ENCODE data around the gene GAB4. TPM values are rescaled to one million over a fixed set of nuclear protein-coding genes. Genes with fewer than 3 reads are reported as not detected.
"Not testable (repeated sequence)": the region's sequence is repeated elsewhere in the genome, so short reads cannot be mapped to it uniquely, and the experiment has no call there.

Gene GAB4
- total RNA-seq, 4 donors from 2014 or later: not detected

DNA sequence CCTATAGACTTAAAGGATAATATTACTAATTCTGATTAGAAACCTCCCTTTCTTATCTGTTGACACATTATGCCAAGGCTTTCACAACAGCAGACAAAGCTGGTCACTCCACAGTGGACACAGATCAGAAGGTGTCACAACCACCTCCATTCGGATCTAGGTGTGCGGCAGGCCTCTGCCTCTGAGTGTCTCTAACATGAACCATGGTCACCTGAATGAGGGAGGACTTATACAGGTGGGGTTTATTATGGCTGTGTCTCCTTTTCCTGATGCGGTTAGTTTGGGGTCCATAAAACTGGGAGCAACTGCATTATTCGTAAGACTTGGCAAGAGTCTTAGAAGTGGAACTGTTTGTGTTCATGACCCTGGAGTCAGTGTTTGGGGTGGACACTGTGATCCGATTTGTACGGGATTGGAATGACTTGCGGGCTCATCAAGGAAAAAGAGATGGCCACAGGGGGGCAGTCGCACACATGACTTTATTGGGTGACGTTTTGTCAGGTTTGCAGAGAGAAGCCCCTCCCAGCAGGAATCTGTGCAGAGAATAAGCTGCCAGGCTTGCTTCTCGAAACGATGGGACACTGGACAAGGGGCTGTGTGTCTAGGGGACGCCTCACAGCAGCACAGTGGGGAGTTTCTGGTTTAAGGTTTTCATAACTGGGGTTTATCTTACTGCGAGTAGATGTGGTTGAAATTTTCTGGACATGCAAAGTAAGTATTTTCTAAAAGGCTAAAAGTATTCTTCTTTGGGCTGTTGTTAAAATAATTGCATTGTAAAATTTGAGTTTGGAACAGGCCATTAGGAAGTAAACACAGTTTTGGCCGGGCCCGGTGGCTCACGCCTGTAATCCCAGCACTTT lies 90.6 kb downstream of the GAB4 start:
- no peaks in the 10 kb centered on the region for H3K36me3 ChIP-seq
- no peak for TF ChIP-seq POLR2A (IDR thresholded peaks at IDR 0.05)
- TF ChIP-seq, protein P1, sequence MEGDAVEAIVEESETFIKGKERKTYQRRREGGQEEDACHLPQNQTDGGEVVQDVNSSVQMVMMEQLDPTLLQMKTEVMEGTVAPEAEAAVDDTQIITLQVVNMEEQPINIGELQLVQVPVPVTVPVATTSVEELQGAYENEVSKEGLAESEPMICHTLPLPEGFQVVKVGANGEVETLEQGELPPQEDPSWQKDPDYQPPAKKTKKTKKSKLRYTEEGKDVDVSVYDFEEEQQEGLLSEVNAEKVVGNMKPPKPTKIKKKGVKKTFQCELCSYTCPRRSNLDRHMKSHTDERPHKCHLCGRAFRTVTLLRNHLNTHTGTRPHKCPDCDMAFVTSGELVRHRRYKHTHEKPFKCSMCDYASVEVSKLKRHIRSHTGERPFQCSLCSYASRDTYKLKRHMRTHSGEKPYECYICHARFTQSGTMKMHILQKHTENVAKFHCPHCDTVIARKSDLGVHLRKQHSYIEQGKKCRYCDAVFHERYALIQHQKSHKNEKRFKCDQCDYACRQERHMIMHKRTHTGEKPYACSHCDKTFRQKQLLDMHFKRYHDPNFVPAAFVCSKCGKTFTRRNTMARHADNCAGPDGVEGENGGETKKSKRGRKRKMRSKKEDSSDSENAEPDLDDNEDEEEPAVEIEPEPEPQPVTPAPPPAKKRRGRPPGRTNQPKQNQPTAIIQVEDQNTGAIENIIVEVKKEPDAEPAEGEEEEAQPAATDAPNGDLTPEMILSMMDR (IDR thresholded peaks at IDR 0.05): peak in 5 of 6 experiments; percentile 16 to 52 (median 28)
- no peak overlapping the region for H3K4me3 ChIP-seq
- no peaks in the 10 kb centered on the region for H3K4me1 ChIP-seq
- H3K27ac ChIP-seq: no peak overlapping the region
- peak; percentile 55 to 71 (median 55) for DNase-seq
- no peaks in the 10 kb centered on the region for H3K9me3 ChIP-seq
- no peaks in the 10 kb centered on the region for H3K27me3 ChIP-seq

DNA sequence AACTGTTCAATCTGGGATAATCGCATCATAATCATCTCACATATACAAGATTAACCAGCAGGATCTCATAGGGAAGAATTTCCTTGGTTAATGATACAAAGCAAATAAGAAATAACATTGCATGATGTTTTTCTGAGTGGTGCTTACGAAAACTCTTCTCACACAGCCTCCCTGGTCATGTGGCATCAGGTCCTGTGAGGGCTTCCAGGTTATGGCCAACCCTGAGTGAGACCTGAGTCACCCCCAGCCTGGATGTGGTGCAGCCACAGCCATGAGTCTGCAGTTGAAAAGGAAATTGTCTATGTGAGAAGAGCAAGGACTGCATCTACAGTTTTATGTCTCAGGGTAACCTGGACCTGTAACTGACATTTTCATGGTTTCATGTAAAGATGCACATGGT lies 92.3 kb downstream of the GAB4 start:
- Histone ChIP-seq H3K4me1 (no peaks in the 10 kb centered on the region), H3K36me3 (no peaks in the 10 kb centered on the region), H3K27ac (no peak overlapping the region), H3K4me3 (no peak overlapping the region), H3K27me3 (no peaks in the 10 kb centered on the region), H3K9me3 (no peaks in the 10 kb centered on the region)
- TF ChIP-seq POLR2A (IDR thresholded peaks at IDR 0.05): no peak
- TF ChIP-seq, protein P1 (IDR thresholded peaks at IDR 0.05): no peak
- DNase-seq: no peak

DNA sequence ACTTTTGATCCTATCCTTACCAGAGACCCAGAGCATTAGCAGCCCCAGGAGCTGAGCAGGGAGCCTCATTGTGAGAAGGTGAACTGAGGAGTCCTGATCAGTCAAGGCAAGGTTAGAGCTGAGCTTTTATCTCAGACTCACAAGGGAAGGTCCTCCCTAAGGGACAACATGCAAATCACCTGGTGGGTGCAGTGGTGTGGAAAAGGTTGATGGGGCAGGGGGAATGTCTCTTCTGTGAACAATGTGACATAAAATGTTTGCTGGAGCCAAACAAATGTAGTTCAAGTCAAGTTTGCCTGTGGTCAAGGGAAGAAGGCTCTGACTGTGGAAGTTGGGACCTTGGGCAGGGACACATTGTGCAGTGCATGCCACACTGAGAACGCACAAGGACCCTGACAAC lies 93.1 kb downstream of the GAB4 start:
- not testable (repeated sequence) for H3K9me3 ChIP-seq, H3K4me1 ChIP-seq, DNase-seq, H3K27ac ChIP-seq, H3K4me3 ChIP-seq, H3K36me3 ChIP-seq, H3K27me3 ChIP-seq

DNA sequence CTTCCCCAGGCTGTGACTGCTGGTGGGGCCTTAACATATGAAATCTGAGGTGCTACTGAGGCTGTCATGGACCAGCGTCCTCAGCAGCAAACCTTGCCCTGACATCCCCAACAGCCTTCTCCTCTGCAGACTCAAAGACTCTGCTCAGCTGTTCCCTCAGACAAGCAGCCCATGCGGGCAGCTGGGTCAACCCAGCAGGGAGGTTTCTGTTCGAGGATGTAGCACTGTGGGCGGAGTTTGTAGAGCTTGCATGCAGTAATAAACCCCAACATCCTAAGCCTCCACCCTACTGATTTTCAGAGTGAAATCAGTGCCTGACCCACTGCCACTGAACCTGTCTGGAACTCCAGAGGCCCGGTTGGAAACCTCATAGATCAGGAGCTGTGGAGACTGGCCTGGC lies 94.0 kb downstream of the GAB4 start:
- Histone ChIP-seq H3K4me3 (no peak overlapping the region), H3K36me3 (no peaks in the 10 kb centered on the region), H3K4me1 (no peaks in the 10 kb centered on the region), H3K27ac (no peak overlapping the region), H3K9me3 (no peaks in the 10 kb centered on the region), H3K27me3 (no peaks in the 10 kb centered on the region)
- no peak for DNase-seq
- TF ChIP-seq, protein P1 (IDR thresholded peaks at IDR 0.05): no peak
- no peak for TF ChIP-seq POLR2A (IDR thresholded peaks at IDR 0.05)

DNA sequence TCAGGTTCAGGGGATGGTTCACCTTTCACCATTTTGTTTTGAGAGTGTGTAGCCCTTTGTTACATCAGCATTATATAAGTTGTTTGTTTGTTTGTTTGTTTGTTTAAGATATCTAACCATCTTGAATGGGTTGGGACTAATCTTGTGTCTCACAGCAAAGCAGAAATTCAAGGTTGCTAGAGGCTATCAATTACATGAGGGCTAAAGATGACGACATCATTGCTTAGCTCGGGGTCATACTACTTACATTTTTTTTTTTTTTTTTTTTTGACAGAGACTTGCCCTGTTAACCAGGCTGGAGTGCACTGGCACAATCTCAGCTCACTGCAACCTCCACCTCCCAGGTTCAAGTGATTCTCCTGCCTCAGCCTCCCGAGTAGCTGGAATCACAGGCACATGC lies 95.7 kb downstream of the GAB4 start:
- H3K36me3 ChIP-seq: no peaks in the 10 kb centered on the region
- H3K4me1 ChIP-seq: no peaks in the 10 kb centered on the region
- TF ChIP-seq POLR2A (IDR thresholded peaks at IDR 0.05): no peak
- TF ChIP-seq, protein P1 (IDR thresholded peaks at IDR 0.05): no peak
- no peaks in the 10 kb centered on the region for H3K27me3 ChIP-seq
- H3K4me3 ChIP-seq: no peak overlapping the region
- H3K9me3 ChIP-seq: no peaks in the 10 kb centered on the region
- DNase-seq: no peak
- H3K27ac ChIP-seq: no peak overlapping the region

Other genes with a start within 250 kb of the GAB4 start
- gene XKR3, start 182.8 kb downstream of the GAB4 start, total RNA-seq: not detected
- 10 to 100 TPM; 12.4 to 23.6 (median 18.3) TPM for gene IL17RA, start 76.8 kb upstream of the GAB4 start, total RNA-seq
- gene TMEM121B, start 113.1 kb upstream of the GAB4 start, total RNA-seq: under 1 TPM in 3 of 4 donors, not detected in 1; 0.18 to 0.76 (median 0.40) TPM
- 10 to 100 TPM; 15.7 to 42.0 (median 31.0) TPM for gene HDHD5, start 151.1 kb upstream of the GAB4 start, total RNA-seq
- 10 to 100 TPM in 2 of 4 donors, 1 to 10 TPM in 2; 7.4 to 52.8 (median 14.2) TPM for gene ADA2, start 211.2 kb upstream of the GAB4 start, total RNA-seq